Smooth muscle cell (in vitro differentiated cells): ENCODE measurements around the gene VSTM1. TPM values are rescaled to one million over a fixed set of nuclear protein-coding genes. Genes with fewer than 3 reads are reported as not detected.

Source experiments
- DNase-seq: peaks from one replicate; lab custom pipeline; 2025; ENCODE audit not compliant: unreplicated experiment; lab: John Stamatoyannopoulos, UW
- H2AFZ ChIP-seq: fragments of 200-600 bp; sonication (generic); 2 replicates; pipeline ENCODE4 v1.6.0; 2016; ENCODE audit warnings: antibody characterized with exemption, low read depth, mild to moderate bottlenecking
- H3F3A ChIP-seq: fragments of 200-600 bp; sonication (generic); 2 replicates; pipeline ENCODE4 v1.6.0; 2017; ENCODE audit warnings: antibody characterized with exemption, low read depth
- H3K27ac ChIP-seq: fragments of 200-600 bp; sonication (generic); 2 replicates; pipeline ENCODE4 v1.5.1; 2016; ENCODE audit warnings: low read depth, mild to moderate bottlenecking
- H3K27me3 ChIP-seq: fragments of 200-600 bp; sonication (generic); 2 replicates; pipeline ENCODE4 v1.6.1; 2016; ENCODE audit warnings: low read depth, mild to moderate bottlenecking
- H3K36me3 ChIP-seq: fragments of 200-600 bp; sonication (generic); 2 replicates; pipeline ENCODE4 v1.5.1; 2016; ENCODE audit warnings: low read depth
- H3K4me1 ChIP-seq: fragments of 200-600 bp; sonication (generic); 2 replicates; pipeline ENCODE4 v1.5.1; 2016; ENCODE audit warnings: low read depth
- H3K4me2 ChIP-seq: fragments of 200-600 bp; sonication (generic); 2 replicates; pipeline ENCODE4 v1.6.0; 2016; ENCODE audit warnings: mild to moderate bottlenecking
- H3K4me3 ChIP-seq: fragments of 200-600 bp; sonication (generic); 2 replicates; pipeline ENCODE4 v1.5.1; 2016; ENCODE audit warnings: mild to moderate bottlenecking
- H3K79me2 ChIP-seq: fragments of 200-600 bp; sonication (generic); 2 replicates; pipeline ENCODE4 v1.6.0; 2016; ENCODE audit warnings: low read depth, mild to moderate bottlenecking
- H3K9ac ChIP-seq: fragments of 200-600 bp; sonication (generic); 2 replicates; pipeline ENCODE4 v1.6.0; 2016; ENCODE audit warnings: low read depth
- H3K9me3 ChIP-seq: fragments of 200-600 bp; sonication (generic); replicated peaks from 2 replicates; pipeline ENCODE4 v1.5.1; 2016; ENCODE audit warnings: low read depth
- H4K20me1 ChIP-seq: fragments of 200-600 bp; sonication (generic); 2 replicates; pipeline ENCODE4 v1.6.0; 2016; ENCODE audit warnings: low read depth
- WGBS: methylation state at CpG from one replicate; pipeline ENCODE4 v1.1.7; 2016; ENCODE audit warnings: low lambda C conversion rate; 5-methylcytosine and 5-hydroxymethylcytosine counted together
- polyA plus RNA-seq: library from polyadenylated mRNA; unstranded; fragments of >200 nt; fragmentation: Nextera tagmentation; extraction: Ambion mirVana; gene quantifications from 2 replicates; pipeline ENCODE4 v1.2.1, GENCODE V29; 2016
- total RNA-seq: library from RNA; depleted of rRNA; stranded (reverse); fragments of >200 nt; gene quantifications from 2 replicates; pipeline ENCODE4 v1.2.3, GENCODE V29; 2014
- TF ChIP-seq, protein P1 (sequence below): fragments of 200-600 bp; sonication (generic); IDR thresholded peaks from 2 replicates; pipeline ENCODE4 v1.5.1; 2017; ENCODE audit warnings: borderline replicate concordance, mild to moderate bottlenecking, antibody characterized with exemption; ENCODE audit not compliant: insufficient read depth, poor library complexity, severe bottlenecking

VSTM1 gene
- total and polyA plus RNA-seq, 2 experiments from 2014 or later: not detected

DNA sequence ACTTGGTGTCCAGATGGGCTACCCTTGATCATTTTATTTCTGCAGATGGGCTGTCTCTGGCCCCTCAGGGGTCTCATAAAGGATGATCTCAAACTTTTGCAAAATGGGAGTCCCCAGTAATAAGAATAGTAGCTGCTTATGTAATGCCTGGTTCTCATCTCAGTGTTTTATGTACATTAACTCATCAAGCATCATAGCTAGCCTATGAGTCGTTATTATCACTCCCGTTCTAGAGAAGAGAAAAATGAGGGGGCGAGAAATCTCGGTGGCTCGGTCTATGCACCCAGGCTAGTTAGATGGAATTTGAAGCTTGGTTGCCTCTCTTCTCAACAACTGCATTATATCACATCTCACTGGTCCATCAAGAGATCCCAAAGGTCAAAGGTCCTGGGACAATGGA, 68.9 kb downstream of the VSTM1 start:
- H3K4me1 ChIP-seq: peaks cover 3% of the 10 kb centered on the region
- no peak for DNase-seq
- H3K4me3 ChIP-seq: no peak overlapping the region
- no peak overlapping the region for H2AFZ ChIP-seq
- H3K9me3 ChIP-seq: no peaks in the 10 kb centered on the region
- no peak overlapping the region for H3K9ac ChIP-seq
- H3K27ac ChIP-seq: no peak overlapping the region
- 34% methylated on average over 5 of the region's 5 CpGs for WGBS
- no peaks in the 10 kb centered on the region for H3K36me3 ChIP-seq
- no peak overlapping the region for H3K4me2 ChIP-seq
- peaks cover 24% of the 10 kb centered on the region for H3K27me3 ChIP-seq
- no peaks in the 10 kb centered on the region for H3K79me2 ChIP-seq
- H3F3A ChIP-seq: no peaks in the 10 kb centered on the region
- TF ChIP-seq, protein P1, sequence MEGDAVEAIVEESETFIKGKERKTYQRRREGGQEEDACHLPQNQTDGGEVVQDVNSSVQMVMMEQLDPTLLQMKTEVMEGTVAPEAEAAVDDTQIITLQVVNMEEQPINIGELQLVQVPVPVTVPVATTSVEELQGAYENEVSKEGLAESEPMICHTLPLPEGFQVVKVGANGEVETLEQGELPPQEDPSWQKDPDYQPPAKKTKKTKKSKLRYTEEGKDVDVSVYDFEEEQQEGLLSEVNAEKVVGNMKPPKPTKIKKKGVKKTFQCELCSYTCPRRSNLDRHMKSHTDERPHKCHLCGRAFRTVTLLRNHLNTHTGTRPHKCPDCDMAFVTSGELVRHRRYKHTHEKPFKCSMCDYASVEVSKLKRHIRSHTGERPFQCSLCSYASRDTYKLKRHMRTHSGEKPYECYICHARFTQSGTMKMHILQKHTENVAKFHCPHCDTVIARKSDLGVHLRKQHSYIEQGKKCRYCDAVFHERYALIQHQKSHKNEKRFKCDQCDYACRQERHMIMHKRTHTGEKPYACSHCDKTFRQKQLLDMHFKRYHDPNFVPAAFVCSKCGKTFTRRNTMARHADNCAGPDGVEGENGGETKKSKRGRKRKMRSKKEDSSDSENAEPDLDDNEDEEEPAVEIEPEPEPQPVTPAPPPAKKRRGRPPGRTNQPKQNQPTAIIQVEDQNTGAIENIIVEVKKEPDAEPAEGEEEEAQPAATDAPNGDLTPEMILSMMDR: no peak
- no peaks in the 10 kb centered on the region for H4K20me1 ChIP-seq

DNA sequence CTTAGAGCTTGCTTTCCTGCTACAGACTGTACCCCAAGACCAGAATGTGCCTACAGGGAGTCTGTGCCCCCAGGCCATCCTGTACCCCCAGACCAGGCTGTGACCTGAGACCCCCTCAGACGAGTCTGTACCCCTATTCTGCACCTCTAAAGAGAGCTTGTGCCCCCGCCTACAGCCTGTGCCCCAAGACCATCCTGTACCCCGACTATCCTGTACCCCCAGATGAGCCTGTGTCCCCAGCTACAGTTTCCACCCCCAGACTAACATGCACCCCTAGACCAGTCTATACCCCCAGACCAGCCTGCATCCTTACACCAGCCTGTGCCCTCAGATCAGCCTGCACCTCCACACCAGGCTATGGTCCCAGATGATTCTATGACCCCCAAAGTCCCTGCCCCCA, 70.2 kb downstream of the VSTM1 start:
- Histone ChIP-seq H3K36me3 (no peaks in the 10 kb centered on the region), H3F3A (no peaks in the 10 kb centered on the region), H3K9me3 (no peaks in the 10 kb centered on the region), H3K79me2 (no peaks in the 10 kb centered on the region), H3K4me3 (no peak overlapping the region), H3K27me3 (peaks cover 25% of the 10 kb centered on the region), H3K9ac (no peak overlapping the region), H3K27ac (no peak overlapping the region), H3K4me2 (no peak overlapping the region), H3K4me1 (peaks cover 3% of the 10 kb centered on the region), H2AFZ (no peak overlapping the region), H4K20me1 (no peaks in the 10 kb centered on the region)
- TF ChIP-seq, protein P1: no peak
- no peak for DNase-seq
- 70% methylated on average over 3 of the region's 3 CpGs for WGBS

DNA sequence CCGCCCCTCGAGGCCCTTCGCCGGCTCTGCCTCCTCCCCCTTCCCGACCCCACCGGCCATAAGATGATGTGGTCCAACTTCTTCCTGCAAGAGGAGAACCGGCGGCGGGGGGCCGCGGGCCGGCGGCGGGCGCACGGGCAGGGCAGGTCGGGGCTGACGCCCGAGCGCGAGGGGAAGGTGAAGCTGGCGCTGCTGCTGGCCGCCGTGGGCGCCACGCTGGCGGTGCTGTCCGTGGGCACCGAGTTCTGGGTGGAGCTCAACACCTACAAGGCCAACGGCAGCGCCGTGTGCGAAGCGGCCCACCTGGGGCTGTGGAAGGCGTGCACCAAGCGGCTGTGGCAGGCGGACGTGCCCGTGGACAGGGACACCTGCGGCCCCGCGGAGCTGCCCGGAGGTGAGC, 70.9 kb downstream of the VSTM1 start:
- Histone ChIP-seq H3K27ac (no peak overlapping the region), H2AFZ (no peak overlapping the region), H3F3A (no peaks in the 10 kb centered on the region), H3K9ac (no peak overlapping the region), H3K4me2 (no peak overlapping the region), H3K27me3 (peaks cover 19% of the 10 kb centered on the region), H3K9me3 (no peaks in the 10 kb centered on the region), H4K20me1 (no peaks in the 10 kb centered on the region), H3K79me2 (no peaks in the 10 kb centered on the region), H3K4me3 (no peak overlapping the region), H3K4me1 (peaks cover 3% of the 10 kb centered on the region), H3K36me3 (no peaks in the 10 kb centered on the region)
- TF ChIP-seq, protein P1: no peak
- no peak for DNase-seq
- 91% methylated on average over 20 of the region's 43 CpGs for WGBS

DNA sequence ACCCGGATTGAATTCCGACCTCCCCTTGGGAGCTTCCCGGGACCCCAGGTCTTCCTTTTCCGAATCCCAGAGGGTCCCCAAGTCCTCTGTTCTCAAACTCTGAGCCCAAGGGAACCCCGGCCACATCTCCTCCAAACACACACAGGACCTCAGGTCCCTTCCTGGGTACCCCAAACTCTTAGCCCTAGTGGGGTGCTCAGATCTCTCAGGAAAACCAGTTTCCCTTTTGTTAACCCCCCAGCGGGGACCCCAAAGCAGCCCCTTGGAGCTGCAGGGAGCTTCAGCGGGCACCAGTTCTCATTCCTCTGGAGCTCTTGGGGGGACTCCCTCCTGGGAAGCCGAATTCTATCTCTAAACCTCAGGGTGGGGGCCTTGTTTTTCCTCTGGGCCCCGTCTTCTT, 71.5 kb downstream of the VSTM1 start:
- WGBS: 94% methylated on average over 9 of the region's 9 CpGs
- Histone ChIP-seq H3F3A (no peaks in the 10 kb centered on the region), H3K27ac (no peak overlapping the region), H3K4me1 (peaks cover 3% of the 10 kb centered on the region), H3K9me3 (no peaks in the 10 kb centered on the region), H2AFZ (no peak overlapping the region), H3K79me2 (no peaks in the 10 kb centered on the region), H3K36me3 (no peaks in the 10 kb centered on the region), H4K20me1 (no peaks in the 10 kb centered on the region), H3K4me2 (no peak overlapping the region), H3K9ac (no peak overlapping the region), H3K27me3 (peaks cover 13% of the 10 kb centered on the region), H3K4me3 (no peak overlapping the region)
- TF ChIP-seq, protein P1: no peak
- no peak for DNase-seq
